ENCODE data around the gene TENM4.
"Not testable (repeated sequence)": the region's sequence is repeated elsewhere in the genome, so short reads cannot be mapped to it uniquely, and the experiment has no call there.

TENM4 gene

DNA sequence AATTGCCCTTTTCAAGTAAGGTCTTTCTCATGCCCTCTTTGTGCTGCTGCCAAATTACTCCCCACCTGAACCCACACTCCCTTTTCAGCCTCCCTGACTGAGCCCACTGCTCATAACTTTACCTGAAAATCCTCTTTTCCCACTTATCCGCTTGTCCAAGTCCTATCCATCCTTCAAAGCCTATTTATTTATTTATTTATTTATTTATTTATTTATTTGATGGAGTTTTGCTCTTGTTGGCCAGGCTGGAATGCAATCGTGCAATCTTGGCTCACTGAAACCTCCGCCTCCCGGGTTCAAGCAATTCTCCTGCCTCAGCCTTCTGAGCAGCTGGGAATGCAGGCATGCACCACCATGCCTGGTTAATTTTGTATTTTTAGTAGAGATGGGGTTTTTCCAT lies 613.5 kb downstream of the TENM4 start:
- not testable (repeated sequence) for DNase-seq (ENCODE audit: low read depth in 2 of 2, low spot score in 1 of 2)

DNA sequence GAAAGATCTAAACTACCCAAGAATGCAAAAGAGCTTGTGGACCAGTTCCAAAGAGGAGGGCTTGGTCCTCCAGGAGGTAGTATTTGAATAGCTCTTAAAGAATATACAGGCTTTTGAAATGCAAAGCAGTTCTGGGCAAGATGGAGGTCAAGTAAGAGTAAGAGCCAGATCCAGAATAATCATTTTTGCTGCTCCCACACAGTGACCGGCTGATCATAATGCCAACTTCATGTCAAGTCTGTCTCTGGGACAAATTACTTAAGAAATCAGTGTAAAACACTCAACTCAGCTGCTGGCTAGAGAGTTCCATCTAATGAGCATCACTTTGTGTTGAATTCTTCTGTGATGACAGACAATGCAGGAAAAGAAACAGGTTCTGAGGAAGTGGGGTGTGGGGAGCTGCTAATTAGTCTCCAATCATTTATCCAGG lies 615.2 kb downstream of the TENM4 start:
- DNase-seq (ENCODE audit: low read depth in 2 of 2, low spot score in 1 of 2): no peak

DNA sequence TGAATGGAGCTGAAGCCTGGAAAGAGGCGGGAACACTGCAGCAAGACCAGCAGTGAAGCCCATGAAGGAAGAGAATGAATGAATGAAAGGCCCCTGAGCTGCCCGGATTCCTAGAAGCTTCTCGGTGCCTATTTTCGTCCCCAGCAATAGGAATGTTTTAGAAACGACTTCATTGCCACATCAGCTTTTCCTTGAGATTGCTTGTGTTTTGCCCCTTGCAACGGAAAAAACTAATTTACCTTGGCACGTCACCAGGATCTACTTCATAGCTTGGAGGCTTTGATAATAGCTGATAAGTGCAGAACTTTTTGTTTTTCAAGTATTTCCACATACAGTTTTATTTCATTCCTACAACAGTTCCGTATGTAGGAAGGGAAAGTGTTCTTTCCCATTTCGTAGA lies 617.2 kb downstream of the TENM4 start:
- no peak for DNase-seq (ENCODE audit: low read depth in 2 of 2, low spot score in 1 of 2)

GRCh38 chr11:78822931-78823423 lies 617.9 kb downstream of the TENM4 start:
- DNase-seq (ENCODE audit: low read depth in 2 of 2, low spot score in 1 of 2): no peak

DNA sequence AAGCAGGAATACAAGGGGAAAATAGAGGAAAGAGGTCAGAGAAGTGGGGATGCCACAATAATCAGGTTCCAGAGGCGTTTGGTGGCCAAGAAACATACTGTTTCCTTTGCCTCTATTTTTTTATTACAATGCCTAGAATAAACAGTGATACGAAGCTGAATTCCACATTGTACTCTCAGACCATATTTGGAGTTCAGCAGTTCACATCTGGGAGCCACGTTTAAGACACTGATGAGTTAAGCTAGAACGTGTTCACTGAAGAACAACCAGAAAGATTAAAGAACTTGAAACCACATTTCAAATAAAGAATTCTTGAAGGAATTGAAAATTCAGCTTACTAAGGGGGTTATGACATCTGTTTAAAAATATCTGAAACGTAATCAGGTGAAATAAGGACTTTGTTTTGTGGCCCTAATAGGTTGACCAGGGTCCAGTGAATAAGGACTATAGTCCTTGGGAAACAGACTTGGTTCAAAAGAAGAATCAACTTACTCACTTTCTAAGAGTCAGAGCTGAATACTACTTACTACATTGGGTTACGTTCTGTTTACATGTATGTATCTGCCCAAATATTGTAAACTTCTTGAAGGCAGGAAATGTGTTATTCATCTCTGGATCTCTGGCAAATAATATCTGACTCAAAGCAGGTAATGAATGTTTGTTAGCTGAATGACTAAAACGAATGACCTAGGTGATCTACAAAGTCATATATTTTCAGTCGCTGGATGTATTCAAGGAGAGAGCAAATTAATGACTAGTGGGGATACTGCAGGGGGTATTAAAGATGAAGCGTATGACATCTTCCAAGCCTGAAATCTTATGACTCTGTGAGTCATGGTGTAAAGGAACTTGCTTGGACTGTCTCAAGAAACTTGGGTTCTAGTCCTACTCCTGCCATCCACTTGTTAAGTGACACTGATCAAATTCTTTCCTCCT lies 619.2 kb downstream of the TENM4 start:
- no peak for DNase-seq (ENCODE audit: low read depth in 2 of 2, low spot score in 1 of 2)

DNA sequence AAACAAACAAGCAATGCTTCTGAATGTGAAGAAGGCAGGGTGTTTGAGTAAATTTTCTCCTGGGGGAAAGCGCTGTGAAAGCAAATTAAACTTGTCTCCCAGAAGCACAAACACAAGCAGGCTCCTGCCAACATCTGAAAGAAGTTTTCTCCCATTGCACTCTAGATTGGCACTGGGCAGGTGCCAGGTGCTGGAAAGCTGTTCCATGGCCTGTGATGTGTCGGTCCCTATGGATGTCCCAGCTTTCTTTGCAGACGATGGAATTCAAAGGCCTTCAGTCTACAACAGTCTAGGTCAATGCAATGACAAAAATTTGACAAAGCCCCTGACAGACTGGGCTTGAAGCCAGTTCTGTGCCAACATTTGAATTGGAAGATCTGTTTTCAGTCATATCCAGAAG lies 620.1 kb downstream of the TENM4 start:
- no peak for DNase-seq (ENCODE audit: low read depth in 2 of 2, low spot score in 1 of 2)

GRCh38 chr11:78818201-78818600 lies 622.6 kb downstream of the TENM4 start:
- no peak for DNase-seq (ENCODE audit: low read depth in 2 of 2, low spot score in 1 of 2)

DNA sequence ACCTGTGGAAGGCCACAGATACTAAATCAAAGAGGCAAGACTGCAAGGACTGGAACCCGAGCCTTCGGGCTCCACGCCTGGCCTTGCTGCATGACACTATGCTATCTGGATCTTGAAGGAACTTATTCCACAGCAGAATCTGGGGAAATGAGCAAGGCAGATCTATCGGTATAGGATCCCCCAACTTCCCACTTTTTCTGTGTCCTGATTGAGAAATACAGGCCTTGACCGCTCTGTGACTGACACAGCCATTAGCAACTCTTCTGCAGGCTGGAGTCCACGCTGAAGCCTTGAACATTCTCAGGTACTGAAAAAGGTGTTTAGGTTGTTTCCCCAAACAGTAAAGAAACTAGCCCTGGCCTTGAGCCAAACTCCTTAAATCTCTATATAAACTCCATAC lies 625.0 kb downstream of the TENM4 start:
- no peak for DNase-seq (ENCODE audit: low read depth in 2 of 2, low spot score in 1 of 2)

DNA sequence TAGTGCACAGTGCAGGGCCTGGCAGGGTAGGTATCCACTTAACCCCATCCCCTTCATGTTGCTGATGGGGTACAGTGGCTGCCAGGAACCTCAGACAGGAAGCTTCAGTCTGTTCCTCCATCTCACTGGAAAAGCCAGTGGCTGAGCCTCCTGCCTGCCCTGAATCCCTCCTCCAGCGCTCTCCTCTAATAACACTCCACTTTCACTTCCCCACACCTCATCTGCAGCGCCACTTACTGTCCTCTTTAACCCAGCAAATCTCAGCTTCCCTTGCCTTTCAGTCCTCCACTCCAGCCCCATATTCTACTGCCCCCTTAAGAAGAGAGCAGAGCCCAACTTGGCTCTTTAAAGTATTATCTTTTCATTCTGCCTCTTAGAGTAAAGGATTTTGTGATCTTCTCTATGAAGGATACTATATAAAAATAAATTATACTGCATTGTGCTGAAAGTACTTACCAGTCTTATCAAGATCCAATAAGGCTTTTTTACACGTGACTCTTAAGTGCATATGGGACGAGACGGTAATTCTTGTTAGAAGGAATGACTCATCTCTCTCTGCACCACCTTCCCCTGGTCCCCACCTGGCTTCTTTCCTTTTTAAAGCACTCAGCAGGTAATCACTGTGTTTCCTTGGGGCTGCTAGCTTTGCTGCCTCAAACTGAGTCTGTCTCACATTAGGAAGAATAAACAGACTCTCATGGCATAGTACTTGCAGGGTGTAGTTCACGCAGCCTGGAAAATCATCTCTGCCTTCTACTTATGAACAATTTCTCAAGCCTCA lies 628.1 kb downstream of the TENM4 start:
- no peak for DNase-seq (ENCODE audit: low read depth in 2 of 2, low spot score in 1 of 2)

DNA sequence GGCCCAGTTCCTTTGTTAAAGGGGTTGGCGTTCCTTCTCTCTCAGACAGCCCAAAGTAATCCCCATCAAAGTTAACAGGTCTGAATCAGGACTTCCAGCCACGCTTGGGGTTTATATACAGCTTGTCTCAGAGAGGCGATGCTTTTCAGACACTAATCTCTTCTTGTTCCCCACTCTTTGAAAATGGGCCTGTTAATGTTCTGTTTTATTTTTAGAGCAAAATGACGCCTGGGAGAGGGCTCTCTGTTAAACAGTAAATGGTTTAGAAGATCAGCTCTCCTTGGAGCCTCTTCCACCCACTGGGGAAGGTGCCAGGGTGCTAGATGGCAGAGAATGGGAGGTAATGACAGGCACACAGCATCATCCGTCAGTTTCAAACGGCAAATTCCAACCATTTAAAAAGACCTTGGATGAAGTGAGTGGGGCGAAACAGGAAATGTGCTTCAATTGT lies 630.2 kb downstream of the TENM4 start:
- DNase-seq (ENCODE audit: low read depth in 2 of 2, low spot score in 1 of 2): no peak

- DNase-seq (ENCODE audit: low read depth in 2 of 2, low spot score in 1 of 2): no peak
These were observed 630.8 kb downstream of the TENM4 start for GRCh38 chr11:78809931-78810541.

- no peak for DNase-seq (ENCODE audit: low read depth in 2 of 2, low spot score in 1 of 2)
These were observed 631.9 kb downstream of the TENM4 start for GRCh38 chr11:78808923-78809322.

DNA sequence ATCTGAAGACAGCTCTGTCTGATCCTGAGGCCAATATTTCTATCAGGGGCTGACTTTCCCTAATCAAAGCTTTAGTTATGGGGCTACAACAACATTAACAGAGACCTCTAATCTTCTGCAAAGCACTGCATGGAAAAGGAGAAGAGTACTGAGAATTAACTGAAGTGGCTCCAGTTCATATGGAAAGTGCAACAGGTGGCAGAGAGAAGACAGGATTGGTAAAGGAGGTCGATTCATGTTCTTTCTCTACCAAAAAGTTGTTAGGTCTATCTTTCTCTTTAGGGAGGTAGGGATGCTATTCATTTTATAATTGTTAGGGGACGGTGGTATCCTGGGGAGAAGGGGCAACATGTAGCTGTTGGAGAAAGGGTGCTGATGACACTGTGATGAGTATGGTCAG lies 633.5 kb downstream of the TENM4 start:
- no peak for DNase-seq (ENCODE audit: low read depth in 2 of 2, low spot score in 1 of 2)

DNA sequence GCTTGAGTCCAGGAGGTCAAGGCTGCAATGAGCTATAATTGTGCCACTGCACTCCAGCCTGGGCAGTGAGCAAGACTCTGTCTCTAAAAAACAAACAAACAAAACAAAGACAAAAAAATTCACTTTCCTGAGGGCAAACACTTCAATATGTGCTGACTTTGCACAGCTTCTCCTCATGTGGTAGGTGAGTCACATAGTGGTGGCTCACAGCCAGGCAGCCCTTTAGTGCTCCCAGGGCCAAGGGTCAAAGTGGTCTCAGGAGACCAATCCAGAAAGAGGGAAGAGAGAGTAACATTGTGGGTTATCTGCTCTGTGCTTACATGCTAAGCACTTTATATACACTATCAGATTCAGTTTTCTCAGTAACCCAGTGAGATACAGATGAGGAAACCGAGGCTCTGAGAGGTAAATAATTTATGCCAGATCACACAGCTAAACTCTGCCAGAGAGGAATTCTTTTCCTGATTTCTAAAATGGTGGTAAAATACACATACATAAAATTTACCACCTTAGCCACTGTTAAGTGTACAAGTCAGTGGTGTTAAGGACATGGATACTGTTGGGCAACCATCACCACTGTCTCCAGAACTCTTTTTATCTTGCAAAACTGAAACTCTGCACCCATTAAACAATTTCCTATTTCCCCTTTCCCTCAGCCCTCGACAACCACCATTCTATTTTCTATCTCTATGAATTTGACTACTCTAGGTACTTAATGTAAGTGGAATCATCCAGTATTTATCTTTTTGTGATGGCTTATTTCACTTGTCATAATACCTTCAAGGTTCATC lies 634.4 kb downstream of the TENM4 start:
- no peak for DNase-seq (ENCODE audit: low read depth in 2 of 2, low spot score in 1 of 2)

- no peak for DNase-seq (ENCODE audit: low read depth in 2 of 2, low spot score in 1 of 2)
These were observed 635.8 kb downstream of the TENM4 start for GRCh38 chr11:78804991-78805390.

DNA sequence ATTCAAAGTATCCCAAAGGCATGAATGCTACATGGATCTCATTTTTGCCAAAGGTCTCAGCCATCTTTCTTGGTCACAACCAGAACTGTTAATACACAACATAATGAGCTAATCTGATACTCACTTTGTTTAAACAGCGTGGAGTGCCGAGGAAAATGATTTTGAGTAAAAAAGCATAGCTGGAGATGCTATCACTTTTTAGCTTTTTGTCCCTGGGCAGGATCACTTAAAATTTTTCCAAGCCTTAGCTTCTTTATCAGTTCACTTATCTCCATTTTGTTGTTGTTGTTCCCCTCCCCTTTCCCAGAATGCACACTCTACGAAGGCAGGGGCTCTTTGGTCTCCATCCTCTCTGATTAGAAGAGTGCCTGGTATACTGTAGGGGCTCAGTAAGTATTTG lies 636.8 kb downstream of the TENM4 start:
- DNase-seq (ENCODE audit: low read depth in 2 of 2, low spot score in 1 of 2): no peak

DNA sequence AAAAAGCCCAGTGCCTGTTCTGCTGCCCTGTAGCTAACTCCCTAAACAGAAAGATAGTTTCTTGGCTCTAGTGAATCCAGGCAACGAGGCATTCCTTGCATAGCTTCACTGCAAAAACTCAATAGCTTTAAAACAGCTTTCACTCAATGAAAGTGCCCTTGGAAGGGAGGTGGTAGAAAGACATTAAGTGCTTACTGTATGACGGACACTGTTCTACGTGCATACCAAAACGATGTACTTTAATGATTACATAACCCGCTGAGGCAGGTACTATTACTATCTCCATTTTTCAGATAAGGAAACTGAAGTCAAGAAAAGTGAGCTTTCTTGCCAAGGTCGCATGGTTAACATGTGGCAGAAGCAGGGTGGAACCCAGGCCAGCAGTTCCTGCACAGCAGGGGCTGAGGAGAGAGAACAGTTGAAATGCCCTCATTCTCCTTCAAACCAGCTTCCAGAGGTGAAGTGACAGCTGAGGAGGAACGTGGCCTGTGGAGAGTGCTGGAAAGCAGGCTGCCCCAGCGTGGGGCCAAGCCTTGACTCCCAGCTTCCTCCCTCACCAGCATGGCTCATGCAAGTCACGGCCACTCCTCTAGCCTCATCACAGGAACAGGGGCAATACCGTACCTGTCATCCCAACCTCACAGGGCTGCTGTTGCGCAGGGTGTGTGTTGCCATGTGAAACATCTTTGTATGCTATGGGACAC lies 638.6 kb downstream of the TENM4 start:
- no peak for DNase-seq (ENCODE audit: low read depth in 2 of 2, low spot score in 1 of 2)

GRCh38 chr11:78801161-78801884 lies 639.5 kb downstream of the TENM4 start:
- DNase-seq (ENCODE audit: low read depth in 2 of 2, low spot score in 1 of 2): no peak

DNA sequence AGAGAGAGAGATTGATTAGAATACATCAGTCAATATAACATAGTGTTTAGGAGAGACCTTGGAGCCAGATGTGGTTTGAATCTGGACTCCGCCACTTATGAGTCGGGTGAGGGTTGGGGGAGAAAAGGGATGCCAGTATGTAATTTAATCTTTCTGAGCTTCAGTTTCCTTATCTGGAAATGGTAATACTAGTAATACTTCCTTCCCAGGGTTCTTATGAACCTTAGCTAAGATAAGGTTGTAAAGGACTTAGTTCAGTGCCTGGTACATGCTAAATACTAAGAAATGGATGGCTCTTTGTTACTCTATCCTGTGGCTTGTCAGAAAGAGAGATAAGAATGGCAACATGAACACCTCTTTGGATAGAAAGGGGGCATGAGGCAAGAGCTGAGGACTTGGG lies 640.1 kb downstream of the TENM4 start:
- no peak for DNase-seq (ENCODE audit: low read depth in 2 of 2, low spot score in 1 of 2)

Measured in stimulated activated CD8-positive, alpha-beta memory T cell treated with anti-CD3 and anti-CD28 coated beads, Interleukin-4, amount 100 ng/mL, for 4 hours (primary cell).